BE2C (cell line): ENCODE data around the gene PTPRE.

Experiments used
- DNase-seq: peaks from one replicate; pipeline ENCODE4 v3.0.0-alpha.2; 2020
- H3K27me3 ChIP-seq: fragments of 250-450 bp; sonication (Bioruptor Pico); 2 replicates; pipeline ENCODE4 v1.5.1; 2020; ENCODE audit warnings: mild to moderate bottlenecking
- H3K36me3 ChIP-seq: fragments of 250-450 bp; sonication (Bioruptor Pico); 2 replicates; pipeline ENCODE4 v1.5.1; 2020; ENCODE audit warnings: mild to moderate bottlenecking
- H3K4me1 ChIP-seq: fragments of 250-450 bp; sonication (Bioruptor Pico); 2 replicates; pipeline ENCODE4 v1.5.1; 2020
- H3K4me3 ChIP-seq: 2 replicates; pipeline ENCODE4 v1.5.1; 2011; ENCODE audit warnings: low read depth, low read length
- H3K9me3 ChIP-seq: fragments of 250-450 bp; sonication (Bioruptor Pico); 2 replicates; pipeline ENCODE4 v1.5.1; 2020
- CTCF ChIP-seq: IDR thresholded peaks from 2 replicates; pipeline ENCODE4 v1.5.1; 2012; ENCODE audit warnings: mild to moderate bottlenecking, low read depth, low read length

Gene PTPRE

GRCh38 chr10:128098631-128099030, 191.7 kb downstream of the PTPRE start:
- Histone ChIP-seq H3K4me1 (no peaks in the 10 kb centered on the region), H3K9me3 (no peaks in the 10 kb centered on the region), H3K27me3 (no peaks in the 10 kb centered on the region), H3K4me3 (no peak overlapping the region), H3K36me3 (peaks cover 51% of the 10 kb centered on the region)
- DNase-seq: no peak
- no peak for TF ChIP-seq CTCF

- DNase-seq: no peak
- Histone ChIP-seq H3K4me3 (no peak overlapping the region), H3K36me3 (peaks cover 60% of the 10 kb centered on the region)
These were observed 193.0 kb downstream of the PTPRE start for GRCh38 chr10:128099901-128100300.

GRCh38 chr10:128101901-128102300, 195.0 kb downstream of the PTPRE start:
- H3K4me1 ChIP-seq: no peaks in the 10 kb centered on the region
- H3K27me3 ChIP-seq: no peaks in the 10 kb centered on the region
- no peak for TF ChIP-seq CTCF
- H3K36me3 ChIP-seq: peaks cover 80% of the 10 kb centered on the region
- no peak for DNase-seq
- no peak overlapping the region for H3K4me3 ChIP-seq
- no peaks in the 10 kb centered on the region for H3K9me3 ChIP-seq

More at GRCh38 chr10:128099901-128100300, 193.0 kb downstream of the PTPRE start:
- TF ChIP-seq CTCF: no peak
- no peaks in the 10 kb centered on the region for H3K9me3 ChIP-seq
- no peaks in the 10 kb centered on the region for H3K27me3 ChIP-seq
- no peaks in the 10 kb centered on the region for H3K4me1 ChIP-seq

- H3K36me3 ChIP-seq: peaks cover 83% of the 10 kb centered on the region
- H3K4me3 ChIP-seq: no peak overlapping the region
- TF ChIP-seq CTCF: no peak
- DNase-seq: no peak
- no peaks in the 10 kb centered on the region for H3K9me3 ChIP-seq
- no peaks in the 10 kb centered on the region for H3K27me3 ChIP-seq
- H3K4me1 ChIP-seq: no peaks in the 10 kb centered on the region
These were observed 195.8 kb downstream of the PTPRE start for GRCh38 chr10:128102480-128103228.

GRCh38 chr10:128103229-128103714, 196.4 kb downstream of the PTPRE start:
- Histone ChIP-seq H3K9me3 (no peaks in the 10 kb centered on the region), H3K4me1 (no peaks in the 10 kb centered on the region), H3K27me3 (no peaks in the 10 kb centered on the region), H3K36me3 (peaks cover 86% of the 10 kb centered on the region), H3K4me3 (no peak overlapping the region)
- no peak for TF ChIP-seq CTCF
- DNase-seq: no peak

GRCh38 chr10:128105383-128105782, 198.5 kb downstream of the PTPRE start:
- TF ChIP-seq CTCF: no peak
- peaks cover 89% of the 10 kb centered on the region for H3K36me3 ChIP-seq
- no peaks in the 10 kb centered on the region for H3K4me1 ChIP-seq
- H3K4me3 ChIP-seq: no peak overlapping the region
- no peaks in the 10 kb centered on the region for H3K9me3 ChIP-seq
- no peaks in the 10 kb centered on the region for H3K27me3 ChIP-seq
- DNase-seq: no peak
